GM12875 (cell line): Measurements from ENCODE around the gene POLR3F.
"Not testable (repeated sequence)": the region's sequence is repeated elsewhere in the genome, so short reads cannot be mapped to it uniquely, and the experiment has no call there.

ENCODE experiments used
- H3K4me3 ChIP-seq: one replicate; pipeline ENCODE4 v1.5.1; 2011; ENCODE audit warnings: low read depth, low read length, control low read depth
- CTCF ChIP-seq: IDR thresholded peaks from 2 replicates; pipeline ENCODE4 v1.5.1; 2011; ENCODE audit warnings: low read depth, mild to moderate bottlenecking, control low read depth, inconsistent platforms, low read length, moderate library complexity, borderline replicate concordance; ENCODE audit not compliant: insufficient read depth

Gene POLR3F

GRCh38 chr20:18477821-18478220, 10.6 kb downstream of the POLR3F start:
- no peak for TF ChIP-seq CTCF

DNA sequence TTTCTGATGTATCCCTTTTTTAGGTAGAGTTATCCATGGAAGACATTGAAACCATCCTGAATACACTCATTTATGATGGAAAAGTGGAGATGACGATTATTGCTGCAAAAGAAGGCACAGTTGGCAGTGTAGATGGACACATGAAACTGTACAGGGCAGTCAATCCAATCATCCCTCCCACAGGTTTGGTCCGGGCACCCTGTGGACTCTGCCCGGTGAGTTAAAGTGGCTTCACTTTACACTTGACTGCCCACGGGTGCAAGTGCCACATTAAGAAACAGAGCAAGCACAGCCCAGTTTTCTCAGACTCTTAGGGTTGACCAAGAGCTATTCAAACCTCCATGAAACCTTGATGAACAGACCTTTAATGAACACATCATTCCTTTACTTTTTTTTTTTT, 14.4 kb downstream of the POLR3F start:
- no peak for TF ChIP-seq CTCF
- H3K4me3 ChIP-seq, result no peak overlapping the region

More at GRCh38 chr20:18477821-18478220, 10.6 kb downstream of the POLR3F start:
- H3K4me3 ChIP-seq, result no peak overlapping the region

DNA sequence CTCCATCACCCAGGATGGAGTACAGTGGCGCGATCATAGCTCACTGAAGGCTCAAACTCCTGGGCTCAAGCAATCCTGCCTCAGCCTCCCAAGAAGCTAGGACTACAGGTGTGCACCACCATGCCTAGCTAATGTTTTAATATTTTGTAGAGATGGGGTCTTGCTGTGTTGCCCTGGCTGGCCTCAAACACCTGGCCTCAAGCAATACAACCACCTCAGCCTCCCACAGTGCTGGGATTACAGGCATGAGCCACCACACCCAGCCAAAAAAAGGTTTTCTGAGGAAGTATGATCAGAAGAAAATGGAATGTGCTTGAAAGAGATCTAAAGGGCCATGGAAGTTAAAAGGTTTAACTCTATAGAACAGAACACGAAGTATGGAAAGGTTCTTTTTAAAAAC, 21.1 kb downstream of the POLR3F start:
- no peak overlapping the region for H3K4me3 ChIP-seq
- TF ChIP-seq CTCF, result no peak

- no peak overlapping the region for H3K4me3 ChIP-seq
- no peak for TF ChIP-seq CTCF
Observed at GRCh38 chr20:18496042-18496441, 28.9 kb downstream of the POLR3F start.

- no peak for TF ChIP-seq CTCF
- H3K4me3 ChIP-seq, result peak within 1 kb of the TSS; percentile 68
Observed at GRCh38 chr20:18496740-18497592, 29.8 kb downstream of the POLR3F start, which contains the start of gene RBBP9. RBBP9 (minus strand) TSS chr20:18497225; CDS start chr20:18497167, 58 bp downstream.

- no peak for TF ChIP-seq CTCF
- no peak overlapping the region for H3K4me3 ChIP-seq
Observed at GRCh38 chr20:18497603-18498002, 30.4 kb downstream of the POLR3F start.

DNA sequence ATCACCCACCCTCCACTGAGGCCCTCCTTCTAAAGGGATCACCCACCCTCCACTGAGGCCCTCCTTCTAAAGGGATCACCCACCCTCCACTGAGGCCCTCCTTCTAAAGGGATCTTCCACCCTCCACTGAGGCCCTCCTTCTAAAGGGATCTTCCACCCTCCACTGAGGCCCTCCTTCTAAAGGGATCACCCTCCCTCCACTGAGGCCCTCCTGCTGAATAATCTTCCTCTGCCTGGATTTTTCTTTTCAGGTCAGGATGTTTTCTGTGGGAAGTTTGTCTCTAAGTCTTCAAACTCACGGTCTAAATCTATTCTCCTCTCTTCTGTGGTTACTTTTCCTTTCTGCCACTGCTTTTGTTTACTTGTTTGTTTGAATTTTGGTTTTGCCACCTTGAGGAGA, 34.5 kb downstream of the POLR3F start:
- not testable (repeated sequence) for H3K4me3 ChIP-seq
